ENCODE results near the gene ZFYVE27. TPM values are rescaled to one million over a fixed set of nuclear protein-coding genes. Genes with fewer than 3 reads are reported as not detected.

ZFYVE27 gene
- total RNA-seq, 8 experiments from 2014 or later, result 21.7 to 45.9 (median 31.1) TPM

GRCh38 chr10:97782455-97783228 lies 45.7 kb downstream of the ZFYVE27 start:
- H3K4me3 ChIP-seq, result no peak overlapping the region
- H3K4me1 ChIP-seq (replicated peaks in 1 of 2), result peaks cover 0 to 9% of the 10 kb centered on the region in 2 donors
- H3K27ac ChIP-seq, result no peak overlapping the region
- in situ Hi-C loops (cut with MboI; ENCODE audit: low pct_unique_long_range_greater_than_20kb in 2 of 9, low sequenced_read_pairs in 9 of 9, unreplicated experiment in 9 of 9), result loop anchor here in 6 of 9 experiments (25.0 kb wide), 1 partner anchor 255 kb away; the partner anchor contains the start of gene CRTAC1 (in 6 of the 6)
- WGBS, 10 experiments, result 0 to 85% (median 52%) methylated on average over 1 to 5 of the region's 11 CpGs; no CpG with 5 or more reads in 4 of the 10 experiments
- ATAC-seq (replicated peaks in 6 of 8), result no peak

DNA sequence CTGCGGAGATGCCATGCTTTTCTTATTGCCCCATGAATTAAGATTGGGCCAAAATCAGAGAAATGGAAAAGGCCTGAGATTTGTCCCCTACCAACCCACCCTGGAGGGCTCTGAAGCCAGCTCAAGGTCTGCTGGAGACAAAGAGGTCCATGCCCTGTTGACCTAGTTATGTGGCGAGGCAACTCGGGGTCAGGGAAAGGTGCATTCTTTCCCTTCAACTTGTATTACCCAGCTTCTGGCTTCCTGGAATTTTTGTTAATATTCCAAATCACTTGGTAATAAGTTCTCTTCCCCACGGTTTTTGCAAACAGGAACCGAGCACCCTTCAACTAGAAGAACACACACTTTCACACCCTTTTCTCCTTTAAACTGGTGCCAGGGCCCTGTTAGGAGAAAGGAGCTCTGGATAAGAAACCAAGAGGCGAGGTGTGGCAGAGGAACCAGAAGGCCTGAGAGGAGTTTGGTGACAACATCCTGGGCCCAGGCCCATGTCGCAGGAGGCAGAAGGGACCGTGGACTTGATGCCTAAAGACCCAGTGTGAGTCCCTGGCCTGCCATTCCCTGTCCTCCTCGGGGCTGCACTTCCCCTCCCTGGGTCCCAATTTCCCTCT lies 47.4 kb downstream of the ZFYVE27 start:
- Histone ChIP-seq H3K4me3 (no peak overlapping the region), H3K27ac (no peak overlapping the region), H3K4me1 (replicated peaks in 1 of 2) (peaks cover 0 to 9% of the 10 kb centered on the region in 2 donors)
- in situ Hi-C loops (cut with MboI; ENCODE audit: low pct_unique_long_range_greater_than_20kb in 2 of 9, low sequenced_read_pairs in 9 of 9, unreplicated experiment in 9 of 9), result loop anchor here in 6 of 9 experiments (25.0 kb wide), 1 partner anchor 253 kb away; the partner anchor contains the start of gene CRTAC1 (in 6 of the 6)
- 42 to 100% (median 81%) methylated on average over 2 to 9 of the region's 9 CpGs; no CpG with 5 or more reads in 2 of the 10 experiments for WGBS, 10 experiments
- no peak for ATAC-seq (replicated peaks in 6 of 8)

GRCh38 chr10:97785231-97785630 lies 48.3 kb downstream of the ZFYVE27 start:
- Histone ChIP-seq H3K4me3 (no peak overlapping the region), H3K4me1 (replicated peaks in 1 of 2) (peaks cover 0 to 9% of the 10 kb centered on the region in 2 donors), H3K27ac (no peak overlapping the region)
- WGBS, 10 experiments, result 80 to 100% (median 91%) methylated on average over 1 to 5 of the region's 5 CpGs; no CpG with 5 or more reads in 2 of the 10 experiments
- in situ Hi-C loops (cut with MboI; ENCODE audit: low pct_unique_long_range_greater_than_20kb in 2 of 9, low sequenced_read_pairs in 9 of 9, unreplicated experiment in 9 of 9), result loop anchor here in 6 of 9 experiments (25.0 kb wide), 1 partner anchor 252 kb away; the partner anchor contains the start of gene CRTAC1 (in 6 of the 6)
- ATAC-seq (replicated peaks in 6 of 8), result no peak

GRCh38 chr10:97785731-97786130 lies 48.8 kb downstream of the ZFYVE27 start:
- WGBS, 10 experiments, result 28 to 91% (median 81%) methylated on average over 1 to 9 of the region's 9 CpGs; no CpG with 5 or more reads in 1 of the 10 experiments

GRCh38 chr10:97788552-97789442 lies 51.9 kb downstream of the ZFYVE27 start:
- peak in 5 of 8 experiments; percentile 19 to 41 (median 30) for ATAC-seq (replicated peaks in 6 of 8)
- no peak overlapping the region for H3K27ac ChIP-seq
- 0 to 52% (median 20%) methylated on average over 1 to 12 of the region's 22 CpGs; no CpG with 5 or more reads in 3 of the 10 experiments for WGBS, 10 experiments
- in situ Hi-C loops (cut with MboI; ENCODE audit: low pct_unique_long_range_greater_than_20kb in 2 of 9, low sequenced_read_pairs in 9 of 9, unreplicated experiment in 9 of 9), result loop anchor here in 6 of 9 experiments (25.0 kb wide), 1 partner anchor 249 kb away; the partner anchor contains the start of gene CRTAC1 (in 6 of the 6)
- H3K4me1 ChIP-seq (replicated peaks in 1 of 2), result peaks cover 0 to 2% of the 10 kb centered on the region in 2 donors
- H3K4me3 ChIP-seq, result no peak overlapping the region

More at GRCh38 chr10:97785731-97786130, 48.8 kb downstream of the ZFYVE27 start:
- H3K4me1 ChIP-seq (replicated peaks in 1 of 2), result peaks cover 0 to 9% of the 10 kb centered on the region in 2 donors
- H3K4me3 ChIP-seq, result no peak overlapping the region
- ATAC-seq (replicated peaks in 6 of 8), result peak in 3 of 8 experiments; percentile 38 to 62 (median 42)
- H3K27ac ChIP-seq, result no peak overlapping the region
- in situ Hi-C loops (cut with MboI; ENCODE audit: low pct_unique_long_range_greater_than_20kb in 2 of 9, low sequenced_read_pairs in 9 of 9, unreplicated experiment in 9 of 9), result loop anchor here in 6 of 9 experiments (25.0 kb wide), 1 partner anchor 252 kb away; the partner anchor contains the start of gene CRTAC1 (in 6 of the 6)

- 40 to 100% (median 53%) methylated on average over 1 to 4 of the region's 6 CpGs; no CpG with 5 or more reads in 3 of the 10 experiments for WGBS, 10 experiments
- no peak for ATAC-seq (replicated peaks in 6 of 8)
- H3K27ac ChIP-seq, result no peak overlapping the region
- peaks cover 0 to 2% of the 10 kb centered on the region in 2 donors for H3K4me1 ChIP-seq (replicated peaks in 1 of 2)
- H3K4me3 ChIP-seq, result no peak overlapping the region
- in situ Hi-C loops (cut with MboI; ENCODE audit: low pct_unique_long_range_greater_than_20kb in 2 of 9, low sequenced_read_pairs in 9 of 9, unreplicated experiment in 9 of 9), result loop anchor here in 6 of 9 experiments (10.0 to 25.0 kb wide), 2 partner anchors 75 to 247 kb away; partner anchors contain the start of gene CRTAC1 (in 6 of the 6)
These were observed 53.0 kb downstream of the ZFYVE27 start for GRCh38 chr10:97789770-97790397.

DNA sequence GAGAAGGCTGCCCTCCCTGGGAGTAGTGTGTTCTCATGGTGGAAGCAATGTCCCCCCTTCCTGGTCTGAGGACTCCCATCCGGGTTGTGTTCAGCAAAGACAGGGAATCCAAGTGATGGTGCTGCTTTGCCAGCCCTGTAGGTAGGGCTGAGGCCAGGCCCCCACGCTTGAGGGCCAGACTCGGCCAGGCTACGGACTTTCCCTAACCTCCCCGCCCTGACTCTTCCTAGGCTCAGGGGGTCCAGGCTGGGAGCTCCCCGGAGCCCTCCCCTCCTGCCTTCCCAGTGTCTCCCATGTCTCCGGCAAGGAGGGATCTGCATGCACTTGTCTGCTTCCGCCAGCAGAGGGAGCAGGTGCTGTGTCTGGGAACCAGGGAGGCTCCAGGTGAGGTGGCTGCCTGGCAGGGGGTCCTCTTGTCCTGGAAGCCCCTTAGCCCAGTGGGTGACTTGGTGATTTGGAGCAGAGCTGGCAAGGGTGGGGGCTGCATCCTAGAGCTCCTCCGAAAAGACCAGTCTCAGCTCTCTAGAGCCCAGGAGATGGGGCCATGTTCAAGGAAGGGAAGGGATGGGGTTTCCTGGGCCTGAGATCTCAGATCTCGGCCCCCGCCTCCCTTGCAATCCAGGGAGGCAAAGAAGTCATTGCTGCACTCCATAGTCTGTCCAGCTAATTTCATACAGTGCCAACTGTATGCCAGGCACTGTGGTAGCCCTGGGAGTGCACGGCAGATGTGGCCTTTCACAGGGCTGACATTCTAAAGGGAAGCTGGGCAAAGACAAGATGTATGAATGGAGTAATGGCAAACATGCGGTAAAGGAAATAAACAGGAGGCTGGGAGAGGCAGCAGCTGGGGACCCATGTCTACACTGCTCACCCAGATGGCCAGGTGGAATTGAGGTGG lies 55.1 kb downstream of the ZFYVE27 start:
- Histone ChIP-seq H3K4me1 (replicated peaks in 1 of 2) (peaks cover 0 to 2% of the 10 kb centered on the region in 2 donors), H3K4me3 (no peak overlapping the region), H3K27ac (no peak overlapping the region)
- peak; percentile 74 to 93 (median 87) for ATAC-seq (replicated peaks in 6 of 8)
- in situ Hi-C loops (cut with MboI; ENCODE audit: low pct_unique_long_range_greater_than_20kb in 2 of 9, low sequenced_read_pairs in 9 of 9, unreplicated experiment in 9 of 9), result loop anchor here in 6 of 9 experiments (10.0 to 25.0 kb wide), 2 partner anchors 73 to 245 kb away; partner anchors contain the start of gene CRTAC1 (in 6 of the 6)
- WGBS, 10 experiments, result 20 to 60% (median 47%) methylated on average over 1 to 6 of the region's 13 CpGs; no CpG with 5 or more reads in 5 of the 10 experiments

DNA sequence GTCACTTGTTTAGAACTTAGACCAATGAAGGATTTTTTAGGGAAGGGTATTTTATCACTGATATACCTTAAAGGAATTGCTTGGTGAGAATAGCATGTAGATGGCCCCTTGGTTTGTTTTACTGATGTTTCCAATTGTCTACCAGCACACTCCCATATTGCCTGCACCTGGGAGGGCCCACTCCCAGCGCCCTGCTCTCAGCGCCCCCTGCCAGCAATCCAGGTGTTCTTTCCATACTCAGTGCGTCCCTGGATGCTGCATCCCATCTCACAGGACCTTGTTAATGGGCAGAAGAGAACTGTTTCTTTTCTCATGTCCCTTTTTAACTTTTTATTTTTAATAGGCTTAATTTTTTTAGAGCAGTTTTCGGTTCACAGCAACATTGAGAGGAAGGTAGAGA lies 59.0 kb downstream of the ZFYVE27 start:
- no peak overlapping the region for H3K4me3 ChIP-seq
- no peak overlapping the region for H3K27ac ChIP-seq
- 0 to 86% (median 40%) methylated on average over 1 to 4 of the region's 4 CpGs; no CpG with 5 or more reads in 3 of the 10 experiments for WGBS, 10 experiments
- in situ Hi-C loops (cut with MboI; ENCODE audit: low pct_unique_long_range_greater_than_20kb in 2 of 9, low sequenced_read_pairs in 9 of 9, unreplicated experiment in 9 of 9), result loop anchor here in 6 of 9 experiments (10.0 to 25.0 kb wide), 2 partner anchors 69 to 241 kb away; partner anchors contain the start of gene CRTAC1 (in 6 of the 6)
- no peak for ATAC-seq (replicated peaks in 6 of 8)
- peaks cover 0 to 2% of the 10 kb centered on the region in 2 donors for H3K4me1 ChIP-seq (replicated peaks in 1 of 2)

GRCh38 chr10:97796651-97797050 lies 59.7 kb downstream of the ZFYVE27 start:
- Histone ChIP-seq H3K4me3 (no peak overlapping the region), H3K4me1 (replicated peaks in 1 of 2) (peaks cover 0 to 2% of the 10 kb centered on the region in 2 donors), H3K27ac (no peak overlapping the region)
- WGBS, 10 experiments, result 0 to 75% (median 56%) methylated on average over 1 to 3 of the region's 3 CpGs
- ATAC-seq (replicated peaks in 6 of 8), result peak in 1 of 8 experiments; percentile 39
- in situ Hi-C loops (cut with MboI; ENCODE audit: low pct_unique_long_range_greater_than_20kb in 2 of 9, low sequenced_read_pairs in 9 of 9, unreplicated experiment in 9 of 9), result loop anchor here in 6 of 9 experiments (10.0 to 25.0 kb wide), 2 partner anchors 68 to 241 kb away; partner anchors contain the start of gene CRTAC1 (in 6 of the 6)

DNA sequence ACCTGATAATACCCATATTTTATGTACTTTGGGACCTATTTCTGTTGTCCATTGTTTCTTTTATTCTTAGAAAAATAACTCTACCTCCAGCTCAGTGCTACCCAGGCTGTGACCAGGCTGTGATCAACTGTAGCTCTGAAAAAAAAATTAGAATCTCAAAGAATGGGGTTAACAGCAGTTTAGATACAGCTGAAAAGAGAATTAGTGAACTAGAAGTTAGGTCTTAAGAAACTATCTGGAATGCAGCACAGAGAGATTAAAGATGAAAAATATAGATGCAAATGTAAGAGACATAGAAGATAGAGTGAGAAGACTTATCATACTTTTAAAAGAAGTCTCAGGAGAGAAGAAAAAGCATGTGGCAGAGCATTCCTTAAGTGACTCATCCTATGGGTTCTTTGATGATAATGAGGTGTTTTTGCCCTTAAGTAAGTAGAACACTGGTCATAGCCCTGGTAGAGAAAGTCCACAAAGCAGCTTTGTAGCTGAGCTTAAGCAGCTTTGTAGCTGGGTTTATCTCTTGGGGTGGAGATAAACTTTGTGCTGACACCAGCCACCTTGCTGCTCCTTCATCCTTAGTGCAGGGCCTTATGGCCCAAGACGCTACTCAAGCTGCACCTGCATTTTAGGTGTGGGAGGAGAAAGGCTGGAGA lies 62.2 kb downstream of the ZFYVE27 start:
- ATAC-seq (replicated peaks in 6 of 8), result no peak
- WGBS, 10 experiments, result 67 to 90% (median 83%) methylated on average over 1 of the region's 1 CpG; no CpG with 5 or more reads in 7 of the 10 experiments
- in situ Hi-C loops (cut with MboI; ENCODE audit: low pct_unique_long_range_greater_than_20kb in 2 of 9, low sequenced_read_pairs in 9 of 9, unreplicated experiment in 9 of 9), result loop anchor here in 6 of 9 experiments (10.0 to 25.0 kb wide), 2 partner anchors 66 to 238 kb away; partner anchors contain the start of gene CRTAC1 (in 6 of the 6)

More for the DNA sequence above, 62.2 kb downstream of the ZFYVE27 start:
- Histone ChIP-seq H3K4me1 (replicated peaks in 1 of 2) (no peaks in the 10 kb centered on the region), H3K4me3 (no peak overlapping the region), H3K27ac (no peak overlapping the region)
